Measurements from ENCODE around the gene LYST. TPM values are rescaled to one million over a fixed set of nuclear protein-coding genes. Genes with fewer than 3 reads are reported as not detected.
A peak's percentile ranks its signal among the peaks of the same experiment; 100 is the strongest.
"Not testable (repeated sequence)": the region's sequence is repeated elsewhere in the genome, so short reads cannot be mapped to it uniquely, and the experiment has no call there.

LYST gene
- total RNA-seq, 1 experiment from 2014 or later: 4.5 TPM

DNA sequence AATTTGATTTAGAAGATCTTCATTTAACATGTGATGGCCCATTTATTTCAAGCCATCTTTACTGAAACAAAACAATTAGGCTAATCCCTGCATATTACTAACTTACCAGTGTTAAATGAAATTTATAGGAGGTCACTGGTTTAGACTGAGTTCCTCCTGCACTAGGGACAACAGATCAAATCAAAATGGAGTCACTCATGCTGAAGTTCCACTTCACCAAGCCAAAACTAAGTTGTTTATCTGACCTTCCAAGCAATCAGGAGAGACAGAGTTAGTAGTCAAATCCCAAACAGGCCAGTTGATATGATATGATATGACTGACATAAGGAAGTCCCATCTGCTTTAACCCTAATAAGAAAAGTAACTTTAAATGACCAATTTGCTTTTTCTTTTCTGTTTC lies 4.8 kb downstream of the LYST start:
- no peak for DNase-seq (ENCODE audit: low read depth)

DNA sequence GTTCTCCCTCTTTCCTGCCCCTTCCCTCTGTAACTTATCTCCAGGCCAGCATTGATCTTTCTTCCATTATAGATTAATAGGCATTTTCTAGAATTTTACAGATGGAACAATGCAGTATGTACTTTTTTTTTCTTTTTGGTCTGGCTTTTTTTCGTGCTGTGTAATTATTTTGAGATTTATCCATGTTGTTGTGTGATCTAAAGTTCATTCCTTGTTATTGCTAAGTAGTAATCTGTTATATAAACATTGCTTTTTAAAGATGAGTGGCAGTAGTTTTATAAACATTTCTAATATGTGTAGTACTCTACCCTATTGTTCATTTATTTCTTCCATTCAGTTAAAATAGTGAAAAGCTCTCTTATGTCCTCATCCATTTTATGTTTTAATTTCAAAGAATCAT lies 5.9 kb downstream of the LYST start:
- DNase-seq (ENCODE audit: low read depth): no peak

GRCh38 chr1:235859789-235860188 lies 6.9 kb downstream of the LYST start:
- DNase-seq (ENCODE audit: low read depth): no peak

DNA sequence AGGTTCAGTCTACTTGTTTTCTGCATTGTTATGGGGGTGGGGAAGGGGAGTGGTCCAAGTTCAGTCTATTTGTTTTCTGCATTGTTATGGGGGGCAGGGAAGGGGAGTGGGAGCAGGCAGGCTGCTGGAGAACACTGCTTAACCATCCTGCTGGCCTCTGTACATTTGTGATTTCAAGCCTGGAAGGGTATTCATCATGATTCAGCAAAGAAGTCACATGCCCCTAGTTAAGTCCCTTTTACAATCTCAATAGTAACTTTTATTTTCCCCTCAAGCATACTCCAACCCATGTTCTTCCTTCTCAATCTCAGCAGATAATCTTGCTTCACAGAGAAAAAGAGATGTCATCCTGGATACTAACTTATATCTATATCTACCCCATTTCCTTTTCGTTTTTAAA lies 7.9 kb downstream of the LYST start:
- DNase-seq (ENCODE audit: low read depth): no peak

DNA sequence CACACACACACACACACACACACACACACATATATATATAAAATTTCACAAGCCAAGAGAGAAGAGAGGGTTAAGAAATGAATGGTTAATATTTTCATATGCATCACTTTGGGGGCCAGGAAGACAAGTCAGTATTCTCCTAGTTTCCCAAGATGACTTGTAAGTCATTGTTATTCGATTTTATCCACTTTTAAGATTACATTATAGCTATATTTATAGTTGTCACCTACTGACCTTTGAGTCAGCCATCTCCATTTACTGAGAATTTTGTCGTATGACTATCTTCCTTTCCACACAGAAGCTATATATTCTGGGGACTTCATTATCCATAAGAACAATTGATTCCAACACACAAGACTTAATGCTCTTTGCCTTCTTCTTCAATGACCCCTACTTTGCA lies 8.9 kb downstream of the LYST start:
- DNase-seq (ENCODE audit: low read depth): no peak

DNA sequence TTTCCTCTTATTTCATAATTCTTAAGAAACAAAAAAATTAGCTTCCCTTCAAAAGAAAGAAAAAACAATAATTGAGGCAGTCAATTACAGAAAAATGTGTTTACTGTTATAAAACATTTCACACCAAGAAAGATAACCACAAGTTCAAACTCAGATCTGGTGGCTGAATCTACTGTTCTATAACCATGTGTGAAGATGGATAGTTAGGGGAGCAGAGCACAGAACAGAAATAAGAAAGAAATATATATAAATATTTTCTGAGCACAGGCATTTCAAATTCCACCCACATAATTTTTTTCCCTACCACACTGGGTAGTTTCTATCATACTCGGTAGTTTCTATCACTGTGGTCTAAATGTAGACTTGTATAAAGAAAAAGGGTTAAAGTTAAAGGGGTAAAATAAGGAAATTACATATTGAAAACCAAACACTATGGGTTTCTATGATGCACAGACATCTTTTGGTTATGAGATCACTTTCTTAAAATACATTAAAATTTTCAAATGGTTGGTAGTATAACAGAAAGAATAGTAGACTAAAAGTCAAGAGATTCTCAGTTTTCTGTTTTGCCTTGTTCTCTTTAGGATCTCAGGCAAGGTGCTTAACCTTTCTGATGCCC lies 10.8 kb downstream of the LYST start:
- DNase-seq (ENCODE audit: low read depth): no peak

GRCh38 chr1:235854347-235854746 lies 12.4 kb downstream of the LYST start:
- DNase-seq (ENCODE audit: low read depth): no peak

- DNase-seq (ENCODE audit: low read depth): no peak
Observed at GRCh38 chr1:235853653-235854052, 13.1 kb downstream of the LYST start.

- no peak for DNase-seq (ENCODE audit: low read depth)
Observed at GRCh38 chr1:235852887-235853286, 13.8 kb downstream of the LYST start.

- DNase-seq (ENCODE audit: low read depth): no peak
Observed at GRCh38 chr1:235851939-235852338, 14.8 kb downstream of the LYST start.

DNA sequence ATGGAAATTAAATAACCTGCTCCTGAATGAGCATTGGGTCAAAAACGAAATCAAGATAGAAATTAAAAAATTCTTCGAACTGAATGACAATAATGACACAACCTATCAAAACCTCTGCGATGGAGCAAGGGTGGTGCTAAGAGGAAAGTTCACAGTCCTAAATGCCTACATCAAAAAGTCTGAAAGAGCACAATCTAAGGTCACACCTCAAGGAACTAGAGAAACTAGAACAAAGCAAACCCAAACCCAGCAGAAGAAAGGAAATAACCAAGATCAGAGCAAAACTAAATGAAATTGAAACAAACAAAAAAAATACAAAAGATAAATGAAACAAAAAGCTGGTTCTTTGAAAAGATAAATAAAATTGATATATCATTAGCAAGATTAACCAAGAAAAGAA lies 18.5 kb downstream of the LYST start:
- not testable (repeated sequence) for DNase-seq (ENCODE audit: low read depth)

GRCh38 chr1:235845656-235846107 lies 21.0 kb downstream of the LYST start:
- DNase-seq (ENCODE audit: low read depth): not testable (repeated sequence)

GRCh38 chr1:235844776-235845175 lies 21.9 kb downstream of the LYST start:
- no peak for DNase-seq (ENCODE audit: low read depth)

- peak; percentile 56 for DNase-seq (ENCODE audit: low read depth)
Observed at GRCh38 chr1:235843461-235843961, 23.2 kb downstream of the LYST start.

DNA sequence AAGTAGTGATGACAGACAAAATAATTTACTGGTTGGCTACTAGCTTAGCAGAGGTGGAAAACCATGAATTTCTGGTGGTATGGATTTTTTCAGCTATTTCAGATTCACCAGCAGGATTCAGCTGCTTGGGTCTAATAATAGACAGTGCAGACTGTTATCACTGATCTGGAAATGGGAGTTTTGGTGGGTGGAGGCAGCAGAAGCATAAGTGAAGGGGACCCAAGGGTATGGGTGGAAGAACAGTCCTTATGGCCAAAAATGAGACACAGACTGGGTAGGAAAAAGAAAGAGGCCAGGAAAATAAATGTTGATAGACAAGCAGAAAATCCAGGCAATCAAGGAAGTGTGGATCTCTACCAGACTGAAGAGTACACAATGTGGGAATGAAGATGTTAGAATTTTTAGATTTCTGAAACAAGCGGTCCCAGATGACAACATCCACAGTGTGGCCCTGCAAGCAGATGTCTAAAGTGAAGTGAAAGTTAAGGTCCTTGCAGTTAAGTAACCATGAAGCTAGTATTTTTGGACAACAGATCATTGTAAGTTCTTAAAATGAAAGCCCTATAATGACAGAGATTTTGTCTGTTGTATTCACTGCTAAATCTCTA lies 24.7 kb downstream of the LYST start:
- DNase-seq (ENCODE audit: low read depth): no peak

DNA sequence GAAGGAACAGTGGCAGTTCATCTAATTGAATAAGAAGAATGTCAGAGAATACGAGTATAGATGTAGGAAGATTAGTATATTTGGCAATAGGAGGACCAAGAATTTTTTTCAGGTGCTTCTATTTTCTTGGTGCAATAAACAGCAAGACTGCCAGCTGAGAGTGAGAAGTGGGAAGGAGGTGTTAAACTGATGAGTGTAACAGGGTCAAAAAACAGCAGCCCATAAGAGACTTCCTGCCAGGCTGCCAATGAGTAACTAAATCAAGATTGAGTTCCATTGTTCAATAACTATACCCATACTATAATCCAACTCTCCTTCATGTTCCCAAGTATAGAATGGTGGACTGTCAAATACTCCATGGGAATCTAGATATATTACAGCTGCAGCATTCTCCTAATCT lies 28.7 kb downstream of the LYST start:
- no peak for DNase-seq (ENCODE audit: low read depth)

DNA sequence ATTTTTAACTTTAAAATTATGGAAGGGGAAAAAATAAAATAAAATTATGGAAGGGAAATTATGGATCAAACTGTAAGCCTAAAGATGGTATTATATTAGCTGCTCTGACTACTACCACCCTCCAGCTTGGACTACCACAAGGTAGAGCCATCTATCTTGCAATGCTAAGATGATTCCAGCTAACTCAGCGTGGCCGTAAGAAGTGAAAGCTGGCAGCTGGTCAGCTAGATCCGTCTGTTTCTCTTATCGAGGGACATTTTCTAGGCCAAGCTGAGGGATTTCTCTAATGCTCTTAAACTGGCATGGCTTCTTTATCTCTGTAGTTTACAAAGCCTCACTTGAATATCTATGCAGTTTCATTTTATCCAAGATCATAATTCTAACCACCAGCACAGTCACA lies 31.5 kb downstream of the LYST start:
- DNase-seq (ENCODE audit: low read depth): peak; percentile 12

DNA sequence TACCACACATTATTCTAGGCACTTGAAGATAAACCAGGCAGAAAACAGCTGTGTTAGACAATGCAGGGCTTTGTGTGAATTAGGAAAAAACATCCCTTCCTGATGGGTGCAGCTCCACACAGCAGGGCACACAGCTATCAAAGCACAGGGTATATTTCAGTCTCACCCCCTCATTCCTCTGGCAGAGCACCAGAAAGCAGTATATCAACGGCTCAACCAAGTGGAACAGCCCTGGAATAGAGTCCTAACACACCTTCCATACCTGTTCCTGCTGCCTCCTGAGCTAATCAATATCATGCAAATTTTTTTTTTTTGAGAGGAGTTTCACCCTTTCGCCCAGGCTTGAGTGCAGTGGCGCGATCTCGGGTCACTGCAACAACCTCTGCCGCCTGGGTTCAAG lies 32.1 kb downstream of the LYST start:
- no peak for DNase-seq (ENCODE audit: low read depth)

GRCh38 chr1:235832011-235832410 lies 34.7 kb downstream of the LYST start:
- DNase-seq (ENCODE audit: low read depth): no peak

- DNase-seq (ENCODE audit: low read depth): peak; percentile 65
Observed at GRCh38 chr1:235831148-235831547, 35.6 kb downstream of the LYST start.

- no peak for DNase-seq (ENCODE audit: low read depth)
Observed at GRCh38 chr1:235826102-235826854, 40.4 kb downstream of the LYST start.

- no peak for DNase-seq (ENCODE audit: low read depth)
Observed at GRCh38 chr1:235825229-235825628, 41.5 kb downstream of the LYST start.

- no peak for DNase-seq (ENCODE audit: low read depth)
Observed at GRCh38 chr1:235823684-235824083, 43.0 kb downstream of the LYST start.

Data from LHCN-M2 (cell line).